ENCODE data around the gene SH3GL2. TPM values are rescaled to one million over a fixed set of nuclear protein-coding genes. Genes with fewer than 3 reads are reported as not detected.

Gene SH3GL2
- total and polyA plus RNA-seq, 9 of the 15 experiments (the other 6 are each of a cell fraction or from before 2014, with no cell fraction given) = not detected

- no peaks in the 10 kb centered on the region for H4K20me1 ChIP-seq (replicated peaks; ENCODE audit: control insufficient read depth, insufficient read depth, low read length)
- POLR2A ChIA-PET = no interaction called here
- no peak for FAIRE-seq
- no peaks in the 10 kb centered on the region for H3K36me3 ChIP-seq (ENCODE audit: control insufficient read depth, insufficient read depth, low read length)
- intact Hi-C loops (cut with micrococcal nuclease) = no loop called here
- no peak overlapping the region for H3K9ac ChIP-seq (ENCODE audit: insufficient read depth in 1 of 2, low read depth in 2 of 2, low read length in 2 of 2)
- H3K27ac ChIP-seq (ENCODE audit: extremely low read depth, low read depth, low read length) = no peak overlapping the region
- no peak for DNase-seq (ENCODE audit: extremely low read depth in 1 of 4, low spot score in 3 of 4)
- 0% methylated on average over 2 of the region's 5 CpGs for WGBS (ENCODE audit: insufficient coverage, low coverage, missing lambda C conversion rate)
- no peak for TF ChIP-seq ZBTB7A (IDR thresholded peaks at IDR 0.05; ENCODE audit: borderline replicate concordance, control insufficient read depth, low read depth, low read length)
- TF ChIP-seq TGIF2 (CRISPR knock-in tag; IDR thresholded peaks at IDR 0.05) = no peak
- no peak for TF ChIP-seq CREM (IDR thresholded peaks at IDR 0.05; ENCODE audit: low read depth)
- no peak for TF ChIP-seq PHB (CRISPR knock-in tag; IDR thresholded peaks at IDR 0.05)
- no peak for TF ChIP-seq ZNF592 (IDR thresholded peaks at IDR 0.05)
- no peak for TF ChIP-seq SMARCA5 (IDR thresholded peaks at IDR 0.05)
- TF ChIP-seq DEAF1 (CRISPR knock-in tag; IDR thresholded peaks at IDR 0.05) = no peak
- TF ChIP-seq ZBED1 (IDR thresholded peaks at IDR 0.05) = no peak
- TF ChIP-seq ZNF79 (CRISPR knock-in tag; IDR thresholded peaks at IDR 0.05; ENCODE audit: low read depth) = no peak
- no peak for TF ChIP-seq ZNF398 (CRISPR knock-in tag; IDR thresholded peaks at IDR 0.05)
- no peak for TF ChIP-seq ZNF76 (CRISPR knock-in tag; IDR thresholded peaks at IDR 0.05; ENCODE audit: borderline replicate concordance)
- TF ChIP-seq ZNF23 (CRISPR knock-in tag; IDR thresholded peaks at IDR 0.05) = no peak
- no peak for TF ChIP-seq ASH1L (IDR thresholded peaks at IDR 0.05; ENCODE audit: borderline replicate concordance, low read depth, partially characterized antibody)
- no peak for TF ChIP-seq RB1 (IDR thresholded peaks at IDR 0.05; ENCODE audit: low read depth)
- no peaks in the 10 kb centered on the region for H3K9me3 ChIP-seq (replicated peaks; ENCODE audit: control insufficient read depth, insufficient read depth, low read depth, low read length)
- no peak overlapping the region for H3K4me2 ChIP-seq (ENCODE audit: insufficient read depth, low read length)
- BruUV-seq (replicated peaks) = no TSS peak
- H3K4me1 ChIP-seq (replicated peaks in 1 of 2; ENCODE audit: control insufficient read depth in 2 of 2, insufficient read depth in 2 of 2, low read length in 2 of 2) = no peaks in the 10 kb centered on the region
- H3K9me1 ChIP-seq (ENCODE audit: control insufficient read depth, insufficient read depth, low read length) = no peaks in the 10 kb centered on the region
- CTCF ChIA-PET (ENCODE audit: low intra/inter-chr PET ratio) = interaction anchor here (0.6 kb wide), 1 partner anchor 14 kb away, joined by 3 read pairs; no protein-coding TSS in a partner anchor
- no peaks in the 10 kb centered on the region for H3K27me3 ChIP-seq (ENCODE audit: control insufficient read depth in 2 of 2, insufficient read depth in 2 of 2, low read length in 2 of 2)
- no peak for ATAC-seq
- H2AFZ ChIP-seq (ENCODE audit: low read depth, low read length) = no peak overlapping the region
- no peak overlapping the region for H3K4me3 ChIP-seq
- H3K79me2 ChIP-seq (ENCODE audit: control insufficient read depth, insufficient read depth, low read length) = no peaks in the 10 kb centered on the region
- in situ Hi-C loops (cut with MboI) = no loop called here
Observed at GRCh38 chr9:17571825-17572224, 7.0 kb upstream of the SH3GL2 start.
